Endothelial cell of umbilical vein (primary cell): ENCODE results near the gene ZNF22. TPM values are rescaled to one million over a fixed set of nuclear protein-coding genes. Genes with fewer than 3 reads are reported as not detected.

Source experiments
- BruUV-seq: library from RNA; stranded (reverse); fragments of 400-500 nt; replicated peaks from 2 replicates; lab custom pipeline; 2021; lab: Mats Ljungman, UMichigan
- CTCF ChIA-PET: fragments of 300-600, 350-600 bp; sonication (Branson Sonifier 250); formaldehyde crosslinking; loops from one replicate; lab custom pipeline; 2021; ENCODE audit warnings: antibody characterized with exemption, inconsistent platforms; lab: Charles Lee
- POLR2A ChIA-PET: fragments of 300-600, 350-600 bp; sonication (Branson Sonifier 250); formaldehyde crosslinking; loops from one replicate; lab custom pipeline; 2021; ENCODE audit warnings: antibody characterized with exemption, inconsistent platforms; lab: Charles Lee
- DNase-seq: peaks from one replicate; pipeline ENCODE4 v3.0.0-alpha.2; 2011; ENCODE audit warnings: low read depth, low spot score
- FAIRE-seq: peaks from 2 replicates; lab custom pipeline; 2011; peaks lifted over from hg19 to GRCh38; lab: Jason Lieb, UNC
- H2AFZ ChIP-seq: 2 replicates; pipeline ENCODE4 v1.6.0; 2012; ENCODE audit warnings: low read depth, low read length, control low read depth, inconsistent platforms
- H3K27ac ChIP-seq: 2 replicates; pipeline ENCODE4 v1.5.1; 2011; ENCODE audit warnings: low read depth, mild to moderate bottlenecking, control low read depth, low read length, moderate library complexity; ENCODE audit not compliant: insufficient read depth
- H3K27me3 ChIP-seq, 2 experiments: 2 replicates each; pipeline versions ENCODE4 v1.6.0 to v1.6.1; 2011; ENCODE audit warnings: low read length in 2 of 2, mixed read lengths in 1 of 2; ENCODE audit not compliant: control insufficient read depth in 2 of 2, insufficient read depth in 2 of 2
- H3K36me3 ChIP-seq, 2 experiments: 2 replicates in 1 of 2; 3 replicates in 1 of 2; pipeline ENCODE4 v1.5.1; 2011; ENCODE audit warnings: low read length in 2 of 2, mild to moderate bottlenecking in 1 of 2, moderate library complexity in 1 of 2; ENCODE audit not compliant: control insufficient read depth in 2 of 2, insufficient read depth in 2 of 2; ENCODE audit errors: extremely low read depth in 1 of 2
- H3K4me1 ChIP-seq: 3 replicates; pipeline ENCODE4 v1.5.1; 2011; ENCODE audit warnings: mild to moderate bottlenecking, low read length; ENCODE audit not compliant: control insufficient read depth, insufficient read depth; ENCODE audit errors: extremely low read depth
- H3K4me2 ChIP-seq: 2 replicates; pipeline ENCODE4 v1.6.1; 2011; ENCODE audit warnings: low read length, control low read depth, mixed read lengths; ENCODE audit not compliant: insufficient read depth
- H3K4me3 ChIP-seq, 3 experiments: fragments of 200-600 bp in 1 of 3; sonication (generic), shearing (Covaris generic) in 1 of 3; replicated peaks in 1 of 3; 2 replicates each; pipeline ENCODE4 v1.5.1; 2011 to 2016; ENCODE audit warnings: control low read depth in 3 of 3, low read length in 3 of 3, mild to moderate bottlenecking in 2 of 3, inconsistent platforms in 1 of 3, low read depth in 1 of 3, moderate library complexity in 1 of 3; ENCODE audit not compliant: insufficient read depth in 1 of 3
- H3K79me2 ChIP-seq: 2 replicates; pipeline ENCODE4 v1.6.0; 2012; ENCODE audit warnings: low read length, inconsistent platforms; ENCODE audit not compliant: control insufficient read depth, insufficient read depth
- H3K9ac ChIP-seq: replicated peaks from 2 replicates; pipeline ENCODE3; 2011; ENCODE audit warnings: low read length, control low read depth; ENCODE audit not compliant: insufficient read depth; ENCODE audit errors: extremely low read depth
- H3K9me1 ChIP-seq: replicated peaks from 3 replicates; pipeline ENCODE4 v1.6.0; 2011; ENCODE audit warnings: mild to moderate bottlenecking, low read length; ENCODE audit not compliant: control insufficient read depth, insufficient read depth; ENCODE audit errors: extremely low read depth
- H3K9me3 ChIP-seq: replicated peaks from 2 replicates; pipeline ENCODE4 v1.5.1; 2012; ENCODE audit warnings: low read length, inconsistent platforms; ENCODE audit not compliant: control insufficient read depth, insufficient read depth
- H4K20me1 ChIP-seq: replicated peaks from 2 replicates; pipeline ENCODE3; 2011; ENCODE audit warnings: mild to moderate bottlenecking, low read length; ENCODE audit not compliant: control insufficient read depth, insufficient read depth; ENCODE audit errors: extremely low read depth
- EZH2 ChIP-seq: IDR thresholded peaks from 2 replicates; pipeline ENCODE4 v1.6.1; 2012; ENCODE audit warnings: borderline replicate concordance, low read depth, mild to moderate bottlenecking, moderate library complexity, low read length, inconsistent platforms; ENCODE audit not compliant: severe bottlenecking
- FOS ChIP-seq: IDR thresholded peaks from 2 replicates; pipeline ENCODE4 v1.6.1; 2011; ENCODE audit warnings: mild to moderate bottlenecking, low read length, moderate library complexity, borderline replicate concordance; ENCODE audit not compliant: insufficient read depth
- GATA2 ChIP-seq: IDR thresholded peaks from 2 replicates; pipeline ENCODE4 v1.7.0; 2011; ENCODE audit warnings: low read depth, mild to moderate bottlenecking, moderate library complexity, mixed read lengths, low read length; ENCODE audit not compliant: insufficient read length, insufficient read depth
- JUN ChIP-seq: IDR thresholded peaks from 2 replicates; pipeline ENCODE4 v1.6.1; 2011; ENCODE audit warnings: borderline replicate concordance, low read depth; ENCODE audit not compliant: insufficient read length, insufficient read depth
- MYC ChIP-seq: IDR thresholded peaks from one replicate; pipeline ENCODE4 v1.6.1; 2011; ENCODE audit warnings: mild to moderate bottlenecking, low read depth, low read length
- POLR2A ChIP-seq: IDR thresholded peaks from 2 replicates; pipeline ENCODE4 v1.6.1; 2012; ENCODE audit warnings: low read depth, mild to moderate bottlenecking, control low read depth, low read length
- POLR2AphosphoS5 ChIP-seq: IDR thresholded peaks from 2 replicates; pipeline ENCODE4 v1.6.1; 2012; ENCODE audit warnings: low read depth, mild to moderate bottlenecking, control low read depth, low read length, moderate library complexity; ENCODE audit not compliant: insufficient read depth
- dilution Hi-C: fragments of 300-500 bp; cut with MboI; formaldehyde crosslinking; loops from one replicate; pipeline ENCODE4 v1.15.0; 2019; ENCODE audit warnings: low sequenced_read_pairs; ENCODE audit not compliant: extremely low pct_ligation_motif_present
- intact Hi-C: fragments of 100-400 bp; cut with micrococcal nuclease; formaldehyde crosslinking; loops from one replicate; pipeline ENCODE4 v1.10.0; 2022
- polyA plus RNA-seq, 4 experiments: library from polyadenylated mRNA; depleted of rRNA in 3 of 4; stranded (reverse) in 3 of 4; unstranded in 1 of 4; fragments of >200 nt; gene quantifications; 2 replicates each; pipeline versions ENCODE4 v1.2.1 to v1.2.3, GENCODE V29; 2011 to 2012; ENCODE audit warnings: missing spikeins in 1 of 4
- total RNA-seq: library from RNA; stranded (reverse); gene quantifications from 2 replicates; pipeline ENCODE4 v1.2.3, GENCODE V29; 2021
- TF ChIP-seq, protein P1 (sequence below): IDR thresholded peaks from 2 replicates; pipeline ENCODE4 v1.6.1; 2011; ENCODE audit not compliant: insufficient read depth, insufficient read length
- TF ChIP-seq, protein P2 (sequence below), 2 donors: IDR thresholded peaks; 1 replicate in 1 of 2; 2 replicates in 1 of 2; pipeline ENCODE4 v1.5.1; 2011; ENCODE audit warnings: low read length in 2 of 2, mild to moderate bottlenecking in 2 of 2, moderate library complexity in 2 of 2, control low read depth in 1 of 2, inconsistent platforms in 1 of 2, low read depth in 1 of 2; ENCODE audit not compliant: insufficient read depth in 1 of 2; ENCODE audit errors: extremely low read depth in 1 of 2

Gene ZNF22
- total and polyA plus RNA-seq, 2 donors (not counting 3 experiments of a cell fraction or from before 2014, with no cell fraction given), result 21.0 to 48.7 TPM

DNA sequence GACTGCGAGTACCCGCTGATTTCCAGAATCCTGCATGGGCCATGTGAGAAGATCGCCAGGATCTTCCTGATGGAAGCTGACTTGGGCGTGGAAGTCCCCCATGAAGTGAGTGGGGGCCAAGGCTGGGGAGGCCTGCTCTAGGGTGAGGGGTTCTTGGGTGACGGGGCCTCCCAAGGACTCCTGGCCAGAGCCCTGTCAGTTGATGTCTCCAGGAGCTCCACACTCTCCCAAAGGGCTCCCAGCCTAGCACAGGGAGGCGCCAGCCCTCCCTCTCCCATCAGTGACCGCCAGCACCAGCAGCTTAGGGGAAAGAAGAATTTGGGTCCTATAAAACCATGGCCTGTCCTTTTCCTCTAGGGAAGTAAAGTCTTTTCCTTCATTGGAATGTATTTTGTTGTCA is 9.8 kb upstream of the ZNF22 start:
- Histone ChIP-seq H3K27me3 (no peaks in the 10 kb centered on the region), H3K9ac (no peak overlapping the region), H3K79me2 (no peaks in the 10 kb centered on the region), H3K4me2 (no peak overlapping the region), H3K9me1 (no peaks in the 10 kb centered on the region), H3K4me1 (peaks cover 10% of the 10 kb centered on the region), H4K20me1 (no peaks in the 10 kb centered on the region), H2AFZ (no peak overlapping the region), H3K4me3 (no peak overlapping the region), H3K9me3 (no peaks in the 10 kb centered on the region), H3K27ac (no peak overlapping the region), H3K36me3 (no peaks in the 10 kb centered on the region)
- ChIA-PET POLR2A (interaction anchor here (1.2 kb wide), 1 partner anchor 11 kb away, joined by 3 read pairs; no protein-coding TSS in a partner anchor), CTCF (interaction anchor here (0.7 to 4.3 kb wide), 4 partner anchors 10 to 58 kb away, joined by 3 to 30 read pairs (median 3); partner anchors contain the start of gene ZNF22)
- no peak for FAIRE-seq
- intact Hi-C loops, result no loop called here
- no TSS peak for BruUV-seq
- dilution Hi-C loops, result no loop called here
- TF ChIP-seq, protein P1, sequence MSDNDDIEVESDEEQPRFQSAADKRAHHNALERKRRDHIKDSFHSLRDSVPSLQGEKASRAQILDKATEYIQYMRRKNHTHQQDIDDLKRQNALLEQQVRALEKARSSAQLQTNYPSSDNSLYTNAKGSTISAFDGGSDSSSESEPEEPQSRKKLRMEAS, result no peak
- TF ChIP-seq MYC (no peak), POLR2A (no peak), POLR2AphosphoS5 (no peak), JUN (no peak), GATA2 (no peak), EZH2 (no peak), FOS (no peak)
- TF ChIP-seq, protein P2, sequence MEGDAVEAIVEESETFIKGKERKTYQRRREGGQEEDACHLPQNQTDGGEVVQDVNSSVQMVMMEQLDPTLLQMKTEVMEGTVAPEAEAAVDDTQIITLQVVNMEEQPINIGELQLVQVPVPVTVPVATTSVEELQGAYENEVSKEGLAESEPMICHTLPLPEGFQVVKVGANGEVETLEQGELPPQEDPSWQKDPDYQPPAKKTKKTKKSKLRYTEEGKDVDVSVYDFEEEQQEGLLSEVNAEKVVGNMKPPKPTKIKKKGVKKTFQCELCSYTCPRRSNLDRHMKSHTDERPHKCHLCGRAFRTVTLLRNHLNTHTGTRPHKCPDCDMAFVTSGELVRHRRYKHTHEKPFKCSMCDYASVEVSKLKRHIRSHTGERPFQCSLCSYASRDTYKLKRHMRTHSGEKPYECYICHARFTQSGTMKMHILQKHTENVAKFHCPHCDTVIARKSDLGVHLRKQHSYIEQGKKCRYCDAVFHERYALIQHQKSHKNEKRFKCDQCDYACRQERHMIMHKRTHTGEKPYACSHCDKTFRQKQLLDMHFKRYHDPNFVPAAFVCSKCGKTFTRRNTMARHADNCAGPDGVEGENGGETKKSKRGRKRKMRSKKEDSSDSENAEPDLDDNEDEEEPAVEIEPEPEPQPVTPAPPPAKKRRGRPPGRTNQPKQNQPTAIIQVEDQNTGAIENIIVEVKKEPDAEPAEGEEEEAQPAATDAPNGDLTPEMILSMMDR (IDR thresholded peaks at IDR 0.05; ENCODE audit: extremely low read depth in 1 of 2, insufficient read depth in 1 of 2, low read depth in 1 of 2, low read length in 2 of 2), result no peak
- no peak for DNase-seq
